Prostate gland (tissue), 2 donors: ENCODE measurements around the gene NT5C1B. TPM values are rescaled to one million over a fixed set of nuclear protein-coding genes. Genes with fewer than 3 reads are reported as not detected.

Source experiments
- DNase-seq: peaks from one replicate; pipeline ENCODE4 v3.0.0-alpha.2; 2019; ENCODE audit warnings: low spot score
- H3K27ac ChIP-seq, 2 donors: fragments of 200-600 bp; sonication (generic); 2 replicates each; pipeline ENCODE4 v1.5.1; 2017 to 2019
- H3K27me3 ChIP-seq: fragments of 200-600 bp; sonication (generic); replicated peaks from 2 replicates; pipeline ENCODE4 v1.5.1; 2019; ENCODE audit not compliant: insufficient read depth
- H3K36me3 ChIP-seq, 2 donors: fragments of 200-600 bp; sonication (generic); 1 replicate in 1 of 2; 2 replicates in 1 of 2; pipeline versions ENCODE4 v1.5.1 to v1.8.1; 2017 to 2019
- H3K4me1 ChIP-seq: fragments of 200-600 bp; sonication (generic); replicated peaks from 2 replicates; pipeline ENCODE4 v1.5.1; 2019
- H3K4me3 ChIP-seq, 2 donors: fragments of 200-600 bp; sonication (generic); 2 replicates each; pipeline ENCODE4 v1.5.1; 2017 to 2019
- H3K9me3 ChIP-seq: fragments of 200-600 bp; sonication (generic); 2 replicates; pipeline ENCODE4 v1.5.1; 2017
- CTCF ChIP-seq, 4 experiments: fragments of 200-600 bp in 2 of 4; fragments of 450-650 bp in 2 of 4; sonication (generic) in 2 of 4; IDR thresholded peaks; 1 replicate in 3 of 4; 2 replicates in 1 of 4; pipeline ENCODE4 v1.5.1; 2016 to 2019; ENCODE audit warnings: antibody characterized with exemption in 4 of 4, mild to moderate bottlenecking in 2 of 4, moderate library complexity in 2 of 4
- POLR2A ChIP-seq: fragments of 450-650 bp; IDR thresholded peaks from one replicate; pipeline ENCODE4 v1.6.1; 2016; ENCODE audit warnings: antibody characterized with exemption, mild to moderate bottlenecking
- POLR2AphosphoS5 ChIP-seq: sonication (generic); formaldehyde crosslinking; IDR thresholded peaks from one replicate; pipeline ENCODE4 v1.6.1; 2017; ENCODE audit warnings: antibody characterized with exemption
- WGBS: methylation state at CpG from one replicate; pipeline ENCODE4 v1.1.5; 2018; 5-methylcytosine and 5-hydroxymethylcytosine counted together
- intact Hi-C: fragments of 100-400 bp; cut with DNase I; formaldehyde crosslinking; loops from one replicate; pipeline ENCODE4 v1.14.2; 2022
- total RNA-seq, 2 donors: library from RNA; depleted of rRNA; stranded (reverse); fragments of >200 nt; gene quantifications; one replicate each; pipeline ENCODE4 v1.1.0, GENCODE V29; 2016

NT5C1B gene
- total RNA-seq, 2 donors from 2014 or later, result 4.8 TPM; not detected in 1

- H3K9me3 ChIP-seq, result no peaks in the 10 kb centered on the region
- 87% methylated on average over 2 of the region's 2 CpGs for WGBS
- H3K4me3 ChIP-seq, result no peak overlapping the region
- DNase-seq, result no peak
- no peaks in the 10 kb centered on the region for H3K36me3 ChIP-seq
- no peak overlapping the region for H3K27ac ChIP-seq
- no peaks in the 10 kb centered on the region for H3K4me1 ChIP-seq
- intact Hi-C loops, result no loop called here
- H3K27me3 ChIP-seq, result no peaks in the 10 kb centered on the region
- no peak for TF ChIP-seq CTCF (IDR thresholded peaks at IDR 0.05)
- no peak for TF ChIP-seq POLR2A
- TF ChIP-seq POLR2AphosphoS5, result no peak
Measured at GRCh38 chr2:18626958-18627650, 37.7 kb upstream of the NT5C1B start.

- WGBS, result 30% methylated on average over 2 of the region's 2 CpGs
- DNase-seq, result no peak
- no peak overlapping the region for H3K27ac ChIP-seq
- no peaks in the 10 kb centered on the region for H3K27me3 ChIP-seq
- no peak overlapping the region for H3K4me3 ChIP-seq
- H3K9me3 ChIP-seq, result no peaks in the 10 kb centered on the region
- intact Hi-C loops, result no loop called here
- TF ChIP-seq CTCF (IDR thresholded peaks at IDR 0.05) (no peak), POLR2AphosphoS5 (no peak), POLR2A (no peak)
- H3K36me3 ChIP-seq, result no peaks in the 10 kb centered on the region
- H3K4me1 ChIP-seq, result no peaks in the 10 kb centered on the region
Measured at GRCh38 chr2:18626256-18626668, 36.9 kb upstream of the NT5C1B start.

- WGBS, result 77% methylated on average over 3 of the region's 3 CpGs
- intact Hi-C loops, result no loop called here
- no peak overlapping the region for H3K4me3 ChIP-seq
- no peaks in the 10 kb centered on the region for H3K4me1 ChIP-seq
- no peaks in the 10 kb centered on the region for H3K9me3 ChIP-seq
- TF ChIP-seq POLR2AphosphoS5, result no peak
- no peak for TF ChIP-seq POLR2A
- no peak for TF ChIP-seq CTCF (IDR thresholded peaks at IDR 0.05)
- no peaks in the 10 kb centered on the region for H3K36me3 ChIP-seq
- H3K27ac ChIP-seq, result no peak overlapping the region
- H3K27me3 ChIP-seq, result no peaks in the 10 kb centered on the region
- no peak for DNase-seq
Measured at GRCh38 chr2:18625563-18625962, 36.2 kb upstream of the NT5C1B start.

- no peak for DNase-seq
- no peak for TF ChIP-seq CTCF (IDR thresholded peaks at IDR 0.05)
- TF ChIP-seq POLR2A, result no peak
- no peak for TF ChIP-seq POLR2AphosphoS5
- no peaks in the 10 kb centered on the region for H3K27me3 ChIP-seq
Measured at GRCh38 chr2:18623782-18624181, 34.4 kb upstream of the NT5C1B start.

GRCh38 chr2:18620867-18621632 is 31.7 kb upstream of the NT5C1B start:
- DNase-seq, result no peak
- TF ChIP-seq CTCF (IDR thresholded peaks at IDR 0.05) (no peak), POLR2A (no peak), POLR2AphosphoS5 (no peak)
- H3K27me3 ChIP-seq, result no peaks in the 10 kb centered on the region
- no peaks in the 10 kb centered on the region for H3K36me3 ChIP-seq
- intact Hi-C loops, result no loop called here
- H3K27ac ChIP-seq, result no peak overlapping the region
- 57% methylated on average over 2 of the region's 2 CpGs for WGBS
- H3K9me3 ChIP-seq, result no peaks in the 10 kb centered on the region
- H3K4me1 ChIP-seq, result no peaks in the 10 kb centered on the region
- no peak overlapping the region for H3K4me3 ChIP-seq

More at GRCh38 chr2:18623782-18624181, 34.4 kb upstream of the NT5C1B start:
- Histone ChIP-seq H3K9me3 (no peaks in the 10 kb centered on the region), H3K4me3 (no peak overlapping the region), H3K27ac (no peak overlapping the region), H3K36me3 (no peaks in the 10 kb centered on the region), H3K4me1 (no peaks in the 10 kb centered on the region)
- intact Hi-C loops, result no loop called here
